ENCODE results near the gene TTC27.
A peak's percentile ranks its signal among the peaks of the same experiment; 100 is the strongest.

Gene TTC27

GRCh38 chr2:32755666-32756065 is 127.8 kb downstream of the TTC27 start:
- DNase-seq (ENCODE audit: low spot score), result no peak

- no peak for DNase-seq (ENCODE audit: low spot score)
Observed at GRCh38 chr2:32756074-32756727, 128.4 kb downstream of the TTC27 start.

DNA sequence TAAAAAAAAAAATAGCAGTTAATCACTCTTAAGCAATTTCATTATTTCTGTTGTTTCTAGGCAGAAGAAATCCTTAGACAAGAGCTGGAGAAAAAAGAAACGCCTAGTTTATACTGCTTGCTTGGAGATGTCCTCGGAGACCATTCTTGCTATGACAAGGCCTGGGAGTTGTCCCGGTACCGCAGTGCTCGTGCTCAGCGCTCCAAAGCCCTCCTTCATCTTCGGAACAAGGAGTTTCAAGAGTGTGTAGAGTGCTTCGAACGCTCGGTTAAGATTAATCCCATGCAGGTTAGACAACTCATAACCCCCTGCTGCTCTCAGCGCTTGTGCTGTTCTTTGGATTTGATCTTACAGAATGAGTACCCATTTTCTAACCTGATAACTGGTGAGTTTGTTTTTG is 130.4 kb downstream of the TTC27 start:
- DNase-seq (ENCODE audit: low spot score), result no peak

DNA sequence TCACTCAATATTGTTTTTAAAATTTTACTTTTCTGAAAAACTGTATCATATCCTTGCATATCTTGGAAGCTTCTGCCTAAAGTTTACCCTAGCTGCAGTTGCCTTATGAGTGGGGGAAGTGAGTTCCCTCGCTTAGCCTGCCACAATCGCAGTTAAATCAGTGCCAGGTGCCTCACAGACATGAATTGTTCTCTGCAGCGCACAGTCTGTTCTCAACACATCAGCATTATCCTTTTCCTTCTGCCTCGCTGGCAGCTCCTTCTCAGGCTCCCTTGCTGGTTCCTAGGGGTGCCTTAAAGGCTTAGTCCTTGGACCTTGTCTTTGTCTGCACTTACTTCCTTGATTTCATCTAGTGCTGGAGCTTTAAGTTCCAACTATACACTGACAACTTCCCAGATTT is 132.8 kb downstream of the TTC27 start:
- no peak for DNase-seq (ENCODE audit: low spot score)

GRCh38 chr2:32768387-32769174 is 140.7 kb downstream of the TTC27 start:
- no peak for DNase-seq (ENCODE audit: low spot score)

DNA sequence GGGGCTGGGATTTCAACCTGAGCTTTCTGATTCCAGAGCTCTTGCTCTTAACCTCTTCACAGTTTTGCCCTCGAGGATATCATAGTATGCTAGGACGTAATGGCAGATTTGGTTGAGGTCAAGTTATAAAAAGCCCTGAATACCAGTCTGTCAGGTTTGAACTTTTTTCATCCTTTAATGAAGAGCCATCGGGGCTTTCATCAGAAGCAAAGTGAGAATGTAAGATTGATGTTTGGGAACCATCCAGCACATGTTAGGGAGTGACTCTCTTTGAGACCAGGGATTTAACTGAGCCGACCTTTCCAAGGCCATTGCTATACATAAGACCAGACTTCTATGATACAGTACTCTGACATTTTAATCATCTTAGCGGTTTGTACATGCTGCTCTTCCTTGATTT is 142.5 kb downstream of the TTC27 start:
- no peak for DNase-seq (ENCODE audit: low spot score)

DNA sequence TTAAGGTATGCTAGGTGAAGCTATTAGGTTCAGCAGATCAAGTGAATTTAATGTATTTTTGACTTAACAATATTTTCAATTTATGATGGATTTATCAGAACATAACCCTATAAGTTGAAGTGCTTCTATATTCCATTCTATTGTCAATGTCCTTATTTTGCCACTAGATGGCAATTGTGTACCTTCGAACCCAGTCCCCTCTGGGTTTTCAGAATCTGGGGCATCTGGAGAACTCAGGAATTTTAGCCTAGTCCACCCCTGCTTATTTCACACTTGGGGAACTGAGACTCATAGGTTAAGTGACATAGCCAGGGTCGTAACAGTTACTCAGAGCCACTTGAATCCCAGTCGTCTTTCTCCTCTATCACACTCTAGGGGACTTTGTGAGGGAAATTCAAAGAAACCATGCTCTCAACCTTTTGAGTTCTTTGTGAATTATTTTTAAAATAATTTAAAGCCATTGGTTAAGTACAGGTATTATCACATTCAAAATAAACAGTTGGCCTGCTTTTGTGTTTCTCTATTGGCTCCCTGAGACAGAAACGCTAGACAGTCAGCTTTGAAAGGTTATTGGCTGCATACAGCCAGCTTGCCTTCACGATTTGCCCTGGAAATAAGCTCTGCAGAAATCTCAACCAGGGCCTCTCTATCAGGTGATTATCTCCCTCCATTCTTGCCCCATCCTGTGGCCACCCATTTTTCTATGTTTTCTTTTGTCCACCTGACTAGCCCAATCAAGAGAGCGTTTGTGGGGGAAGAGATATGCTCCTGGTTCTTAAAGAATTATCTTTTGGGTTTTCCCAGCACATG is 145.0 kb downstream of the TTC27 start:
- DNase-seq (ENCODE audit: low spot score), result peak; percentile 17

- DNase-seq (ENCODE audit: low spot score), result no peak
Observed at GRCh38 chr2:32773448-32773808, 145.6 kb downstream of the TTC27 start.

- DNase-seq (ENCODE audit: low spot score), result no peak
Observed at GRCh38 chr2:32775954-32776353, 148.1 kb downstream of the TTC27 start.

GRCh38 chr2:32777714-32778113 is 149.9 kb downstream of the TTC27 start:
- no peak for DNase-seq (ENCODE audit: low spot score)

DNA sequence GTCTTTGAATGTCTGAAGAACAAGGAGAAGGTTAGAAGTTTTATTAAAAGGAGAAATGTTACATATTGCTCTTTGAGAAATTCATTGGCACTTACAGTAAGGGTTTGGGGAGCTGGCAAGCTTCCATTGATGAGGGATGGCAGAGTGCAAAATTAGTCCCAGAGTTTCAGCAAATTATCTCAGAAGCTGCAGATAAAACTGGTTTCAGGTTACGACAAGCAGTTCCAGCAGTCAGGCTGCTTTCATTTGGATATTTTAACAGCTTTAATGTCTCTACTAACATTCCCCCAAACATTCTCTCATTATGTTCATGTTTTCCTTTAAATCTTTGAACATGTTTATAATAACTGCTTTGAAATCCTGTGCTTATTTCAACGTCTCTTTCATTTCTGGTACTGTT is 153.1 kb downstream of the TTC27 start:
- DNase-seq (ENCODE audit: low spot score), result no peak

DNA sequence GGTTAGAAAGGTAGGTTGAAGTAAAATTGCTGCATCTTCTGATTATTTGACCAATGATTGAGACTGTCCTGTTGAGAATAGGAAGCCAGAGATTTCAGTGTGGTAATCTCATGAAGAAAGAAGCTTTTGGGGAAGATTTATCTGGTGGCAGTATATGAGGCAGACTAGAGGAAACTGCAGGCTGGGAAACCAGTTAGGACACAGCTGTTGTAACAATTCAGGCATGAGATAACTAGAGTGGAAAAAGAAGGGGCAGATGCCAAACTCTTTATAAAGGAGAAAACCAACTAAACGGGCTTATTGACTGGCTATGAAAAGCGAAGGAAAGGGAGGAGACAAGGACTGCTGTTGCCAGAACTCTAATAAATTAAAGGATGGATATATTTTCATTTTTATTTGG is 155.6 kb downstream of the TTC27 start:
- DNase-seq (ENCODE audit: low spot score), result no peak

DNA sequence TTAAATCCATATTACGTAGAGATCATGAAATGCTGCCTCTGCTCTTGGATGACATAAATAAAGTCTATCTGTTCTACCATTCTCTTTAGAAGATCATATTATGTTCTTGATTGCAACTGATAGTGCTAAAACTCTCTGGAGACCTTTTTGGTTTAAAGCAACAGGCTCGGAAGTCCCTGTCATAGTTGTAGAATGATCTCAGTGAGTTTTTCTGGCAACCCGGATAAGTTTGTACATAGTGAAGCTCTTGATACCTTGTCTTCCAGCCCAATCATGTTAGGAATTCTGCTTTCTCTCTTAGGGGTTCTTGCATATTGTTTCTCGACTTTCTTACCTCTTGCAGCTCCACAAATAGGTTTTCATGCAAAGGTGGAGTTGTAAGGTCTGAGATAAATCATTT is 156.1 kb downstream of the TTC27 start:
- no peak for DNase-seq (ENCODE audit: low spot score)

- DNase-seq (ENCODE audit: low spot score), result no peak
Observed at GRCh38 chr2:32787207-32787606, 159.4 kb downstream of the TTC27 start.

DNA sequence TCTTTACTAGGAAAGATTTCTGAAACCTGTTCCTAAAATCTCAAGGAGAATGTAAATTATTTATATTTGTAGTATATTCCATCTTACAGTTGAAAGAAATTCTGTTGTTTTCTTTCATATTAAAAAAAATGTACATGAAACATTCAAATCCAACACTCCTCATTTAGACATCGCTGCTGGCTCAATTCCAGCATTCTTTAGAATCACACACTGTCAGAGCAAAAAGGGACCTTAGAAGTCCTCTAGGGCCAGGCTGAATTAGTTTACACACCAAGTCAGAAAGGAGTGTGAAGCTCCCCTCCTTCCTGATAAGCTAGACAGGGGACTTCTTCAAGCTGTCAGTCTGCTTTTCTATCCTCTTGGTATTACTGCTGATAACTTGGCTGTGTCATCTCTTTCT is 160.3 kb downstream of the TTC27 start:
- no peak for DNase-seq (ENCODE audit: low spot score)

GRCh38 chr2:32792416-32792815 is 164.6 kb downstream of the TTC27 start:
- DNase-seq (ENCODE audit: low spot score), result no peak

GRCh38 chr2:32798829-32799228 is 171.0 kb downstream of the TTC27 start:
- no peak for DNase-seq (ENCODE audit: low spot score)

- no peak for DNase-seq (ENCODE audit: low spot score)
Observed at GRCh38 chr2:32801741-32802140, 173.9 kb downstream of the TTC27 start.

DNA sequence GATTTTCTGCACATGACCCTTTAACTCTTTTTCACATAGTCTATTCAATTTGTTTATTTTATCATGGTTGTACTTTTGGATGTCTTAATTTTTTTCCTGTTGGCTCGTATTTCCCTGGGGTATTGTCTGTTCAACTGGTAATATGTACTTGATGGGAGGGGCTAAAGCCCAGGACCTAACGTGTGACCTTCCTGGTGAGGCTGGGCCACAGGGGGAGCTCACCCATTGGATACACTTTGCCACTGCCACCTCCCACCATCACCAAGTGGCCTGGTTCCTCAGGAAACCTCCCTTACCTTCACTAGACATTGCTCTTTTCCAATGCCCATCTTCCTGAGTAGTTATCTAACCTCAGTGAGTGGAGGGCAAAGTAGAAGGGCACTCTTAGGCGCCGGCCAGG is 175.0 kb downstream of the TTC27 start:
- DNase-seq (ENCODE audit: low spot score), result no peak

DNA sequence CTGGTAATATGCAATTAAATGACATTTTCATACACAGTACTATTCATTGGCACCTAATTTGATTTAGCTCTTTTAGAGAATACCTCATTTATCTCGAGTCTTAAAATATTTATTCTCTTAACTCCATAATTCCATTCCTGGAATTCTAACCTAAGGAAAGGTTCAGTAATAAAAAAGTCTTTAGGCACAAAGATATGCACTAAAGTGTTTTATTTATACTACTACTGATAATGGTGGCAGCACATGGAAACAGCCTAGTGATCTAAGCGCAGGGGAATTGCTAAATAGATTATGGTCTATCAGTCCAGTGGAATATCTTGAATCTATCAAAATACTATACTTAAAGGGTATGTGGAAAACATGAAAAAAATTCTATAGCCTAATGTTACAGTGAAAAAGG is 176.4 kb downstream of the TTC27 start:
- DNase-seq (ENCODE audit: low spot score), result no peak

- no peak for DNase-seq (ENCODE audit: low spot score)
Observed at GRCh38 chr2:32805104-32806095, 177.6 kb downstream of the TTC27 start.

DNA sequence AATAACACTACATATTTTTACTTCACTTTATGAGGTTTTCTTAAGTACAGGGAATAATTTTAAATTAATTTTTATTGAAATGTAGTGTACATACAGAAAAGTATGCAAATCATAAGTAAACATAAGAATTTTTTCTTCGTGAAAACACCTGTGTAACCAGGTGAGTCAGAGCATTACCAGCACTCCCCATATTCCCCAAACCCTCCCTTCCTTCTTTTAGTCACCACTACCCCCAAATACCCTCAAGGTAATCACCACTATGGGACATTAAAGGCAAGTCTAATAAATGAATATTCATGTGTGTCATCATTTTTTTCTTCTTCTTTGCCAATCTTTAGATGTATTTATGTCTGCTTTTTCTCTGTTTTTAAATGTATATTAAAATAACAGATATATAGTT is 179.0 kb downstream of the TTC27 start:
- no peak for DNase-seq (ENCODE audit: low spot score)
